Measurements from ENCODE around the gene ZNF841.

Gene ZNF841

GRCh38 chr19:52034051-52034728, 61.4 kb downstream of the ZNF841 start:
- TF ChIP-seq POLR2AphosphoS5 (IDR thresholded peaks at IDR 0.05; ENCODE audit: low read depth, low read length) (no peak), TAF1 (IDR thresholded peaks at IDR 0.05; ENCODE audit: borderline replicate concordance, insufficient read depth, low read length) (no peak), FOXP2 (optimal IDR thresholded peaks at IDR 0.05; ENCODE audit: borderline replicate concordance, extremely low read depth, extremely low read length, insufficient read depth) (no peak), SIN3A (IDR thresholded peaks at IDR 0.05; ENCODE audit: borderline replicate concordance, insufficient read depth, low read length) (no peak), REST (IDR thresholded peaks at IDR 0.05; ENCODE audit: insufficient read depth in 1 of 2, low read depth in 2 of 2, low read length in 2 of 2) (no peak)

- TF ChIP-seq FOXP2 (optimal IDR thresholded peaks at IDR 0.05; ENCODE audit: borderline replicate concordance, extremely low read depth, extremely low read length, insufficient read depth) (no peak), POLR2AphosphoS5 (IDR thresholded peaks at IDR 0.05; ENCODE audit: low read depth, low read length) (no peak), REST (IDR thresholded peaks at IDR 0.05; ENCODE audit: insufficient read depth in 1 of 2, low read depth in 2 of 2, low read length in 2 of 2) (no peak), TAF1 (IDR thresholded peaks at IDR 0.05; ENCODE audit: borderline replicate concordance, insufficient read depth, low read length) (no peak), SIN3A (IDR thresholded peaks at IDR 0.05; ENCODE audit: borderline replicate concordance, insufficient read depth, low read length) (no peak)
Measured at GRCh38 chr19:52028780-52029123, 66.8 kb downstream of the ZNF841 start.

GRCh38 chr19:52028027-52028779, 67.4 kb downstream of the ZNF841 start, which contains the start of gene ZNF614:
TSS of gene ZNF614 (minus strand) at chr19:52028379. CDS start at chr19:52025745, 2,634 bp downstream.
- peak; percentile 96 for TF ChIP-seq POLR2AphosphoS5 (IDR thresholded peaks at IDR 0.05; ENCODE audit: low read depth, low read length)
- TF ChIP-seq FOXP2 (optimal IDR thresholded peaks at IDR 0.05; ENCODE audit: borderline replicate concordance, extremely low read depth, extremely low read length, insufficient read depth): peak; percentile 48
- TF ChIP-seq TAF1 (IDR thresholded peaks at IDR 0.05; ENCODE audit: borderline replicate concordance, insufficient read depth, low read length): no peak

GRCh38 chr19:52022193-52022592, 73.4 kb downstream of the ZNF841 start:
- no peak for TF ChIP-seq SIN3A (IDR thresholded peaks at IDR 0.05; ENCODE audit: borderline replicate concordance, insufficient read depth, low read length)
- TF ChIP-seq REST (IDR thresholded peaks at IDR 0.05; ENCODE audit: insufficient read depth in 1 of 2, low read depth in 2 of 2, low read length in 2 of 2): no peak

GRCh38 chr19:52020506-52020905, 75.1 kb downstream of the ZNF841 start:
- no peak for TF ChIP-seq POLR2AphosphoS5 (IDR thresholded peaks at IDR 0.05; ENCODE audit: low read depth, low read length)
- no peak for TF ChIP-seq FOXP2 (optimal IDR thresholded peaks at IDR 0.05; ENCODE audit: borderline replicate concordance, extremely low read depth, extremely low read length, insufficient read depth)
- no peak for TF ChIP-seq TAF1 (IDR thresholded peaks at IDR 0.05; ENCODE audit: borderline replicate concordance, insufficient read depth, low read length)
- TF ChIP-seq REST (IDR thresholded peaks at IDR 0.05; ENCODE audit: insufficient read depth in 1 of 2, low read depth in 2 of 2, low read length in 2 of 2): no peak

All from PFSK-1 (cell line).